ENCODE results near the gene FARP1. TPM values are rescaled to one million over a fixed set of nuclear protein-coding genes. Genes with fewer than 3 reads are reported as not detected.
A peak's percentile ranks its signal among the peaks of the same experiment; 100 is the strongest.

The FARP1 gene
- total and polyA plus RNA-seq, 2 of the 8 experiments (the other 6 are each of a cell fraction or from before 2014, with no cell fraction given), result 24.7 to 104 TPM

GRCh38 chr13:98141509-98142379, 1.1 kb upstream of the FARP1 start:
- peak overlapping the region; percentile 16 for H4K91ac ChIP-seq (replicated peaks; ENCODE audit: insufficient read length, low read length)
- H2BK120ac ChIP-seq (replicated peaks; ENCODE audit: low read depth, low read length), result no peak overlapping the region
- H2AK5ac ChIP-seq (ENCODE audit: low read depth, low read length), result no peak overlapping the region
- H3K9me3 ChIP-seq (ENCODE audit: insufficient read depth in 2 of 2, low read depth in 1 of 2, low read length in 1 of 2), result no peaks in the 10 kb centered on the region
- 0 out of 2 replicates have a peak overlapping the region, but pooled peaks have one; percentile 61 for H2BK15ac ChIP-seq (ENCODE audit: low read length)
- H3K4me3 ChIP-seq (ENCODE audit: extremely low read depth in 1 of 4, insufficient read depth in 2 of 4, low read depth in 3 of 4, low read length in 4 of 4), result peak overlapping the region; percentile 58 to 99 (median 64)
- H3K36me3 ChIP-seq (ENCODE audit: control insufficient read depth in 2 of 4, insufficient read depth in 4 of 4, low read length in 3 of 4), result no peaks in the 10 kb centered on the region
- peaks cover 16% of the 10 kb centered on the region for H3K23me2 ChIP-seq (ENCODE audit: low read depth, low read length)
- H4K20me1 ChIP-seq (replicated peaks in 1 of 2; ENCODE audit: control insufficient read depth in 1 of 2, insufficient read depth in 2 of 2, low read length in 2 of 2), result peaks cover 2 to 5% of the 10 kb centered on the region in 2 experiments
- DNase-seq (ENCODE audit: low read depth in 1 of 2, low spot score in 2 of 2) (peak in 1 of 2 experiments; percentile 55), FAIRE-seq (peak; percentile 7)
- H2AFZ ChIP-seq (ENCODE audit: low read length), result peak overlapping the region; percentile 48; the same call in 1 of the 2 replicates
- peak overlapping the region in 3 of 4 experiments; percentile 8 to 66 (median 45); a peak in 4 of 7 replicates for H3K9ac ChIP-seq (replicated peaks in 1 of 4; ENCODE audit: extremely low read depth in 1 of 4, low read depth in 3 of 4, low read length in 3 of 4)
- H4K5ac ChIP-seq (ENCODE audit: insufficient read length, low read depth, low read length), result no peak overlapping the region
- peak overlapping the region; percentile 70 for H3K4ac ChIP-seq (replicated peaks; ENCODE audit: insufficient read length, low read depth, low read length)
- peaks cover 0 to 28% of the 10 kb centered on the region in 2 experiments; a peak in 2 of 4 replicates for H3K79me2 ChIP-seq (ENCODE audit: control insufficient read depth in 1 of 2, insufficient read depth in 2 of 2, low read length in 2 of 2)
- H3K4me1 ChIP-seq (replicated peaks in 1 of 4; ENCODE audit: control insufficient read depth in 3 of 4, insufficient read depth in 4 of 4, low read length in 3 of 4), result peaks cover 9 to 22% (median 15%) of the 10 kb centered on the region in 4 experiments
- WGBS, 2 experiments (ENCODE audit: extremely low coverage in 1 of 2, insufficient coverage in 1 of 2, insufficient read length in 1 of 2, insufficient replicate concordance in 2 of 2, low coverage in 1 of 2, low lambda C conversion rate in 2 of 2, missing lambda C conversion rate in 1 of 2), result 18% methylated on average over 24 of the region's 27 CpGs; no CpG with 5 or more reads in 1 of the 2 experiments
- ChIA-PET POLR2A (ENCODE audit: partially characterized antibody) (interaction anchor here (0.7 to 1.5 kb wide), 5 partner anchors 8 to 284 kb away, joined by 3 to 4 read pairs (median 3); no protein-coding TSS in a partner anchor), CTCF (ENCODE audit: partially characterized antibody) (interaction anchor here (1.0 to 2.1 kb wide), 6 partner anchors 10 to 303 kb away, joined by 3 to 10 read pairs (median 6); no protein-coding TSS in a partner anchor)
- H3K4me2 ChIP-seq (ENCODE audit: insufficient read depth in 1 of 2, low read depth in 2 of 2, low read length in 2 of 2), result peak overlapping the region; percentile 82 to 98
- H3K27ac ChIP-seq (ENCODE audit: low read depth, low read length), result no peak overlapping the region
- peak overlapping the region; percentile 38; the same call in 1 of the 2 replicates for H3K18ac ChIP-seq (ENCODE audit: extremely low read depth, low read length)
- peak overlapping the region; percentile 61; the same call in 1 of the 2 replicates for H2BK12ac ChIP-seq (ENCODE audit: low read depth, low read length)
- H3K56ac ChIP-seq (replicated peaks; ENCODE audit: insufficient read length, low read depth, low read length), result no peak overlapping the region
- peak overlapping the region; percentile 19; the same call in 1 of the 2 replicates for H4K8ac ChIP-seq (ENCODE audit: extremely low read depth, insufficient read depth, low read length)
- H2BK5ac ChIP-seq (ENCODE audit: low read depth, low read length), result peak overlapping the region; percentile 41; the same call in 1 of the 2 replicates
- H2BK20ac ChIP-seq (ENCODE audit: low read length), result 0 out of 2 replicates have a peak overlapping the region, but pooled peaks have one; percentile 29
- H3K79me1 ChIP-seq (ENCODE audit: low read depth, low read length), result no peaks in the 10 kb centered on the region; the same call in 1 of the 2 replicates
- peaks cover 0 to 12% (median 8%) of the 10 kb centered on the region in 4 experiments; a peak in 5 of 7 replicates for H3K27me3 ChIP-seq (replicated peaks in 1 of 4; ENCODE audit: control insufficient read depth in 3 of 4, extremely low read depth in 1 of 4, insufficient read depth in 3 of 4, low read length in 3 of 4)
- H3K14ac ChIP-seq (ENCODE audit: insufficient read length), result no peak overlapping the region
- H3K23ac ChIP-seq (ENCODE audit: insufficient read length), result no peak overlapping the region
- no peak for TF ChIP-seq ATF3 (IDR thresholded peaks at IDR 0.05; ENCODE audit: insufficient read depth, low read depth, low read length)
- TF ChIP-seq ASH2L (IDR thresholded peaks at IDR 0.05; ENCODE audit: low read length), result peak; percentile 83
- no peak for TF ChIP-seq KDM5A (IDR thresholded peaks at IDR 0.05; ENCODE audit: low read length)
- peak; percentile 31 for TF ChIP-seq SAP30 (IDR thresholded peaks at IDR 0.05; ENCODE audit: insufficient read depth, insufficient replicate concordance, low read length)
- 0 out of 4 replicates have a peak, but pooled peaks of 1 of the 2 experiments have one; percentile 36 for TF ChIP-seq SIN3A (conservative IDR thresholded peaks at IDR 0.05 in 1 of 2, IDR thresholded peaks at IDR 0.05 in 1 of 2; ENCODE audit: low read depth in 1 of 2, low read length in 2 of 2)
- no peak for TF ChIP-seq PHF8 (conservative IDR thresholded peaks at IDR 0.05; ENCODE audit: low read depth, low read length)
- no peak for TF ChIP-seq RAD21 (IDR thresholded peaks at IDR 0.05 in 1 of 2, conservative IDR thresholded peaks at IDR 0.05 in 1 of 2; ENCODE audit: low read depth in 2 of 2, low read length in 2 of 2)
- TF ChIP-seq CREB1 (IDR thresholded peaks at IDR 0.05), result peak; percentile 48

Data from H1 (cell line).